GM06990 (cell line): Measurements from ENCODE around the gene CREB3L4.
A peak's percentile ranks its signal among the peaks of the same experiment; 100 is the strongest.

ENCODE experiments used
- DNase-seq: peaks from one replicate; pipeline ENCODE4 v3.0.0-alpha.2; 2011; ENCODE audit not compliant: insufficient read length; ENCODE audit errors: extremely low read depth
- H3K27me3 ChIP-seq: replicated peaks from 2 replicates; pipeline ENCODE4 v1.6.0; 2011; ENCODE audit warnings: low read length; ENCODE audit not compliant: control insufficient read depth, insufficient read depth
- H3K36me3 ChIP-seq: 2 replicates; pipeline ENCODE4 v1.5.1; 2011; ENCODE audit warnings: low read length; ENCODE audit not compliant: control insufficient read depth, insufficient read depth
- H3K4me3 ChIP-seq: replicated peaks from 2 replicates; pipeline ENCODE4 v1.5.1; 2011; ENCODE audit warnings: low read depth, mild to moderate bottlenecking, control low read depth, low read length
- TF ChIP-seq, protein P1 (sequence below): IDR thresholded peaks from 2 replicates; pipeline ENCODE4 v1.5.1; 2011; ENCODE audit warnings: low read length, control low read depth, mild to moderate bottlenecking, inconsistent platforms; ENCODE audit not compliant: insufficient read depth, poor library complexity, severe bottlenecking

The CREB3L4 gene

DNA sequence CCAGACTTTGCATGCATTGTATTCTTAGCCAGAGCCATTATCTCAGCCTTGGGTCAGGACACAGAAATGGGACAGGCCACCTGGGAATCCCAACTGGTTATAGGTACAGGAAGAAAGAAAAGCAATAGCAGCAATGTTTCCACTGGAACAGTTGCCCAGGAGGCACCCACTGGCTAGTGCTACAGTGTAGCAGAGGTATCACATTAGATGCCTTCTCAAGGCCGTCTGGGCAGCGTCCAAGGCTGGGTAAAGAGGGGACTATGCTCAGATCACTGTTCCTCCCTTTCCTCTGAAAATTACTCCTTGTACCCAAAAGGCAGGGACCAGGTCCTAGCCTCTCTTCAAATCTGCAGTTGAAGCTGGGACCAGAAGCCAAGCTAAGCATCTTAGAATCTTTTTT, 2.6 kb downstream of the CREB3L4 start:
- no peak for DNase-seq
- H3K27me3 ChIP-seq, result no peaks in the 10 kb centered on the region
- TF ChIP-seq, protein P1, sequence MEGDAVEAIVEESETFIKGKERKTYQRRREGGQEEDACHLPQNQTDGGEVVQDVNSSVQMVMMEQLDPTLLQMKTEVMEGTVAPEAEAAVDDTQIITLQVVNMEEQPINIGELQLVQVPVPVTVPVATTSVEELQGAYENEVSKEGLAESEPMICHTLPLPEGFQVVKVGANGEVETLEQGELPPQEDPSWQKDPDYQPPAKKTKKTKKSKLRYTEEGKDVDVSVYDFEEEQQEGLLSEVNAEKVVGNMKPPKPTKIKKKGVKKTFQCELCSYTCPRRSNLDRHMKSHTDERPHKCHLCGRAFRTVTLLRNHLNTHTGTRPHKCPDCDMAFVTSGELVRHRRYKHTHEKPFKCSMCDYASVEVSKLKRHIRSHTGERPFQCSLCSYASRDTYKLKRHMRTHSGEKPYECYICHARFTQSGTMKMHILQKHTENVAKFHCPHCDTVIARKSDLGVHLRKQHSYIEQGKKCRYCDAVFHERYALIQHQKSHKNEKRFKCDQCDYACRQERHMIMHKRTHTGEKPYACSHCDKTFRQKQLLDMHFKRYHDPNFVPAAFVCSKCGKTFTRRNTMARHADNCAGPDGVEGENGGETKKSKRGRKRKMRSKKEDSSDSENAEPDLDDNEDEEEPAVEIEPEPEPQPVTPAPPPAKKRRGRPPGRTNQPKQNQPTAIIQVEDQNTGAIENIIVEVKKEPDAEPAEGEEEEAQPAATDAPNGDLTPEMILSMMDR, result no peak
- peaks cover 21% of the 10 kb centered on the region for H3K36me3 ChIP-seq
- H3K4me3 ChIP-seq, result no peak overlapping the region

DNA sequence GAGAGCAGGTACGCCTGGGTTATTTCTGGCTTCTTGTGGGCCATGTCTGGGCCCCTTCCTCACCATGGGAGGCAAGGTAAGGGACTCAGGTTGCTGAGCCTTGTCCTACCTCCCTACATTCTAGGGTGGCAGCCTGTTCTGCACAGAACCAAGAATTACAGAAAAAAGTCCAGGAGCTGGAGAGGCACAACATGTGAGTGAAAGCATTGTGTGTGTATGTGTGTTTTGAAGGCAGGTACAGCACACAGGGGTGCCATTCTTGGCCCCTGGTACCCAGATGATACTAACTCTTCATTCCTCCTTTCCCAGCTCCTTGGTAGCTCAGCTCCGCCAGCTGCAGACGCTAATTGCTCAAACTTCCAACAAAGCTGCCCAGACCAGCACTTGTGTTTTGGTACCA, 5.4 kb downstream of the CREB3L4 start:
- Histone ChIP-seq H3K27me3 (no peaks in the 10 kb centered on the region), H3K36me3 (peaks cover 24% of the 10 kb centered on the region), H3K4me3 (no peak overlapping the region)
- TF ChIP-seq, protein P1, result no peak
- DNase-seq, result no peak

DNA sequence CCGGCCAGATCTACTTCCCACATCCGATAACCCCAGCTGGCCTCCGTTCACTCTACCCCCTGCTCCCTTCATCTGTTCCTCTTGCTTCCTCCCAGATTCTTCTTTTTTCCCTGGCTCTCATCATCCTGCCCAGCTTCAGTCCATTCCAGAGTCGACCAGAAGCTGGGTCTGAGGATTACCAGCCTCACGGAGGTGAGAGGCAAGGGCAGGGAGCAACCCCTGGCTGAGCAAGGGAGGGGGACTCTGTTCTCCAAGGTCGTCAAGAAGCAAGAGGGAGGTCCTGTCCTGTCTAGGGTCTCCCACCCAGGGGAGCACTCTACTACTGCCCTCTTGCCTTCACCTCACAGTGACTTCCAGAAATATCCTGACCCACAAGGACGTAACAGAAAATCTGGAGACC, 5.8 kb downstream of the CREB3L4 start:
- TF ChIP-seq, protein P1, result no peak
- Histone ChIP-seq H3K27me3 (no peaks in the 10 kb centered on the region), H3K4me3 (no peak overlapping the region), H3K36me3 (peaks cover 24% of the 10 kb centered on the region)
- DNase-seq, result no peak

DNA sequence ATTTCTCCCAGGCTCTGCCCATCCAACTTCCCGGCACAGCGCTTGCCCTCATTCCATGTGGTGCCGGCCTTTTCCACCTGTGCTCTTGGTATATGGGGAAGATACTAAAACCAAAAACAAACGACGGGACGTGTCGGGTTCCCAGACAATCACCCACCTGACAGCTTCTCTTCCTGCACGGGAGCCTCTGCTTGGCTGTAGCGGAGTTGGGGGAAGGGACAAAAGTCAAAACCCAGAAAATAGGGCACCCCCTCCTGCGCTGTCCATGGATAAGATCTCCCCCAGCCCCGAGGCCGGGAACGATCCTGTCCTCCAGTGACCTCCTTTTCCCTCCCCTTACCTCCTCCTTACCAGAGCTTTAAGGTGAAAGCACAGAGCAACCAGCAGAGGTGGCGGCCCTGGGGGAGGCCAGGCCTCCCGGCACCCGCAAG, 9.1 kb downstream of the CREB3L4 start:
- H3K4me3 ChIP-seq, result peak overlapping the region; percentile 97
- DNase-seq, result no peak
- TF ChIP-seq, protein P1, result no peak
- H3K36me3 ChIP-seq, result peaks cover 24% of the 10 kb centered on the region
- no peaks in the 10 kb centered on the region for H3K27me3 ChIP-seq

DNA sequence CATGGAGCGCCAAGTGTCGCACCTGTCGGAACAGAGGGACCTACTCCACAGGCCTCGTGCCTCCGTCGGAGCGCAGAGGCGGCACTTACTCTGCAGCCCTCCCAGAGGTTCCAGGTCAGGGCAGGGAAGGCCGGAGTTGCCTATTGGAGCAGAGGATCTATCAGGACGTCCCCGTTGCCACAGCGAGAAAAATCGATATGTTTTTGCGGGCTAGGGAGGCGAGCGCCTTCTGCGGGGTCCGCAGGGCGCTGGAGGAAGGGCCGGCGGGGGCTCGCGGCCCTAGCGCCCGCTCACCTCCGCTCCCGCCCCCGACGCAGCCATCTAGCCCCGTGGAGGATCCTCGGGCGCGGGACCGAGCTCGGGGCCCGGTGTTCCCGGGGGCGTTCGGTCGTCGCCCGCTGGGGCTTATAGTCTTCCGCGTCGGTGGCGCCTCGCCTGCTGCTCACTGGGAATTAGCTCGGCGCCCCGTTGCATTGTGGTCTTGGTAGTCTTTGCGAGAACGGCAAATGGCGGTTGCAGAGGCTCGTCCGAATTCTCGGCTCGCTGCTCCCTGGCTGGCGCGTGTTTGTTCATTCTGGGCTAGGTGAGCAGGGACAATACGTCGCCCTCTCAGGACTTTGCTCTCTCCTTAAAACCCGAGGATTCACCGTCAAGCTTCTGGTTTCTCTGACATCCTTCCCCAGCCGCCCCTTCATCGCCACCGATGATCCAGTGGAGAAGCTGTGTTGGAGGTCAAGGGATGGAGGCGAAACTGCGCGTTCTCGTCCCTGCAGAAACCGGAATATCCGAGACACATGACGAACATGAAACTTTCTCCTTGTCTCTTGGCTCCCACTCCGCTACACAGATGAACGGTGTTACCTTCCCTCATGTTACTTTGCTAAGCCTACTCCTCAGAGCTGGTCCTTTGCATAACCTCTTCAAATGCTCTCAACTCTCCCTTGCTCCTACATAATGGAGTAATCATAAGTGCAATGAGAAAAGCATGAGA, 9.8 kb downstream of the CREB3L4 start, which contains the start of gene JTB:
Gene JTB, minus strand, starts transcription at position 425 of the 991 bp plus-strand sequence. Its CDS starts 422 bp downstream, at position 3.
- Histone ChIP-seq H3K4me3 (peak within 1 kb of the TSS; percentile 97), H3K36me3 (peaks cover 22% of the 10 kb centered on the region), H3K27me3 (no peaks in the 10 kb centered on the region)
- peak; percentile 73 for DNase-seq
- TF ChIP-seq, protein P1, result no peak
